Suprapubic skin (tissue), 4 donors: Measurements from ENCODE around the gene TIGAR.

Experiments
- CTCF ChIP-seq, 2 donors: fragments of 200-600 bp in 1 of 2; fragments of 450-650 bp in 1 of 2; sonication (generic) in 1 of 2; IDR thresholded peaks; one replicate each; pipeline ENCODE4 v1.5.1; 2016 to 2019; ENCODE audit warnings: antibody characterized with exemption in 2 of 2, mild to moderate bottlenecking in 1 of 2, moderate library complexity in 1 of 2
- POLR2A ChIP-seq, 2 donors: fragments of 450-650 bp; IDR thresholded peaks; one replicate each; pipeline ENCODE4 v1.6.1; 2017; ENCODE audit warnings: antibody characterized with exemption in 2 of 2, mild to moderate bottlenecking in 2 of 2, moderate library complexity in 2 of 2
- POLR2AphosphoS5 ChIP-seq, 3 donors: sonication (generic); formaldehyde crosslinking; IDR thresholded peaks; one replicate each; pipeline ENCODE4 v1.6.1; 2017; ENCODE audit warnings: antibody characterized with exemption in 3 of 3

DNA sequence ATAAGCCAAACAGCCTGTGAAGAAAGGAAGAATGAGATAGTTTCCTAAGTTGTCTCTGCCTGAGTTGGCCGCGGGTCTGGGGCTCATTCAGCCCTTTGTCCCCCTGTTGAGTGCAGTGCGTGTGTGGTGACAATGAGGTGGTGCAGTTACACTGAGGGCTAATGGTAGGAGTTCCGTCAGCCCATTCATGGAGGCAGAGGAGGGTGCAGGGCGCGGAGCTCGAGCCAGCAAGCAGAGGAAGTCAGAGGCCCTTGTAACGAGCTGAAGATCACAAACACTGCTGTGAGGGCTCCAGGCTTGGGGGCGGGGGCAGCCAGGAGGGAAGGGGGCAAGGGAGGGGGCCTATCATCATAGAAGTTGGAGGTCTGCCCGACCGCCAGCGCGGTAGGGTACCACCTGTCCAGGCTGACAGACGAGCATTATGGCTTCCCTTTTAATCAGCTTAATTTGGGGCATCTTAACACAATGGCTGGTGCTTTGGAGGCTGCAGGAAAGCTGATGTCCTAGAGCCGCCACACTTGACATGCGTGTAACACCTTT is 27.0 kb upstream of the TIGAR start:
- no peak for TF ChIP-seq POLR2A (IDR thresholded peaks at IDR 0.05)
- TF ChIP-seq CTCF (IDR thresholded peaks at IDR 0.05): no peak
- no peak for TF ChIP-seq POLR2AphosphoS5 (IDR thresholded peaks at IDR 0.05)
